ENCODE data around the gene MCTP1. TPM values are rescaled to one million over a fixed set of nuclear protein-coding genes. Genes with fewer than 3 reads are reported as not detected.
"Not testable (repeated sequence)": the region's sequence is repeated elsewhere in the genome, so short reads cannot be mapped to it uniquely, and the experiment has no call there.

Gene MCTP1
- total and polyA plus RNA-seq, 9 of the 15 experiments (the other 6 are each of a cell fraction or from before 2014, with no cell fraction given) = 0.04 to 0.93 (median 0.06) TPM; not detected in 4

DNA sequence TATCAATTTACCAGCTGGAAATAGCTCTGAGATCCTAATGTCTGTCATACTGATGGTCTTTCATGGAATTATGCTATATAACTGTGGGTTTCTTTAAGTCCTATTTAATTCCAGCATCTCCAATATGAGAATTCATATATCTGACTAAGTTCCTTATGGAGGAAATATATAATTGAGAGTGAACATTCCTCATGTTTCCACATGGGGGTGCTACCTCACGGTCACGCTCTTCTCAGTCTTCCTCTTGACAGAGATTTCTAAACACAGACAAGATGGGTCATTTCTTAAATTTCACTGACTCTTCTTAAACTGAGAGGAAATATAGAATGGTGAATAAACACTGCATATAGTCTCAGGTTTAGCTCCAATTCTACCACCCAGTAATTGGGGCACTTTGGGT, 454.4 kb downstream of the MCTP1 start (continued):
- TF ChIP-seq, protein P1, sequence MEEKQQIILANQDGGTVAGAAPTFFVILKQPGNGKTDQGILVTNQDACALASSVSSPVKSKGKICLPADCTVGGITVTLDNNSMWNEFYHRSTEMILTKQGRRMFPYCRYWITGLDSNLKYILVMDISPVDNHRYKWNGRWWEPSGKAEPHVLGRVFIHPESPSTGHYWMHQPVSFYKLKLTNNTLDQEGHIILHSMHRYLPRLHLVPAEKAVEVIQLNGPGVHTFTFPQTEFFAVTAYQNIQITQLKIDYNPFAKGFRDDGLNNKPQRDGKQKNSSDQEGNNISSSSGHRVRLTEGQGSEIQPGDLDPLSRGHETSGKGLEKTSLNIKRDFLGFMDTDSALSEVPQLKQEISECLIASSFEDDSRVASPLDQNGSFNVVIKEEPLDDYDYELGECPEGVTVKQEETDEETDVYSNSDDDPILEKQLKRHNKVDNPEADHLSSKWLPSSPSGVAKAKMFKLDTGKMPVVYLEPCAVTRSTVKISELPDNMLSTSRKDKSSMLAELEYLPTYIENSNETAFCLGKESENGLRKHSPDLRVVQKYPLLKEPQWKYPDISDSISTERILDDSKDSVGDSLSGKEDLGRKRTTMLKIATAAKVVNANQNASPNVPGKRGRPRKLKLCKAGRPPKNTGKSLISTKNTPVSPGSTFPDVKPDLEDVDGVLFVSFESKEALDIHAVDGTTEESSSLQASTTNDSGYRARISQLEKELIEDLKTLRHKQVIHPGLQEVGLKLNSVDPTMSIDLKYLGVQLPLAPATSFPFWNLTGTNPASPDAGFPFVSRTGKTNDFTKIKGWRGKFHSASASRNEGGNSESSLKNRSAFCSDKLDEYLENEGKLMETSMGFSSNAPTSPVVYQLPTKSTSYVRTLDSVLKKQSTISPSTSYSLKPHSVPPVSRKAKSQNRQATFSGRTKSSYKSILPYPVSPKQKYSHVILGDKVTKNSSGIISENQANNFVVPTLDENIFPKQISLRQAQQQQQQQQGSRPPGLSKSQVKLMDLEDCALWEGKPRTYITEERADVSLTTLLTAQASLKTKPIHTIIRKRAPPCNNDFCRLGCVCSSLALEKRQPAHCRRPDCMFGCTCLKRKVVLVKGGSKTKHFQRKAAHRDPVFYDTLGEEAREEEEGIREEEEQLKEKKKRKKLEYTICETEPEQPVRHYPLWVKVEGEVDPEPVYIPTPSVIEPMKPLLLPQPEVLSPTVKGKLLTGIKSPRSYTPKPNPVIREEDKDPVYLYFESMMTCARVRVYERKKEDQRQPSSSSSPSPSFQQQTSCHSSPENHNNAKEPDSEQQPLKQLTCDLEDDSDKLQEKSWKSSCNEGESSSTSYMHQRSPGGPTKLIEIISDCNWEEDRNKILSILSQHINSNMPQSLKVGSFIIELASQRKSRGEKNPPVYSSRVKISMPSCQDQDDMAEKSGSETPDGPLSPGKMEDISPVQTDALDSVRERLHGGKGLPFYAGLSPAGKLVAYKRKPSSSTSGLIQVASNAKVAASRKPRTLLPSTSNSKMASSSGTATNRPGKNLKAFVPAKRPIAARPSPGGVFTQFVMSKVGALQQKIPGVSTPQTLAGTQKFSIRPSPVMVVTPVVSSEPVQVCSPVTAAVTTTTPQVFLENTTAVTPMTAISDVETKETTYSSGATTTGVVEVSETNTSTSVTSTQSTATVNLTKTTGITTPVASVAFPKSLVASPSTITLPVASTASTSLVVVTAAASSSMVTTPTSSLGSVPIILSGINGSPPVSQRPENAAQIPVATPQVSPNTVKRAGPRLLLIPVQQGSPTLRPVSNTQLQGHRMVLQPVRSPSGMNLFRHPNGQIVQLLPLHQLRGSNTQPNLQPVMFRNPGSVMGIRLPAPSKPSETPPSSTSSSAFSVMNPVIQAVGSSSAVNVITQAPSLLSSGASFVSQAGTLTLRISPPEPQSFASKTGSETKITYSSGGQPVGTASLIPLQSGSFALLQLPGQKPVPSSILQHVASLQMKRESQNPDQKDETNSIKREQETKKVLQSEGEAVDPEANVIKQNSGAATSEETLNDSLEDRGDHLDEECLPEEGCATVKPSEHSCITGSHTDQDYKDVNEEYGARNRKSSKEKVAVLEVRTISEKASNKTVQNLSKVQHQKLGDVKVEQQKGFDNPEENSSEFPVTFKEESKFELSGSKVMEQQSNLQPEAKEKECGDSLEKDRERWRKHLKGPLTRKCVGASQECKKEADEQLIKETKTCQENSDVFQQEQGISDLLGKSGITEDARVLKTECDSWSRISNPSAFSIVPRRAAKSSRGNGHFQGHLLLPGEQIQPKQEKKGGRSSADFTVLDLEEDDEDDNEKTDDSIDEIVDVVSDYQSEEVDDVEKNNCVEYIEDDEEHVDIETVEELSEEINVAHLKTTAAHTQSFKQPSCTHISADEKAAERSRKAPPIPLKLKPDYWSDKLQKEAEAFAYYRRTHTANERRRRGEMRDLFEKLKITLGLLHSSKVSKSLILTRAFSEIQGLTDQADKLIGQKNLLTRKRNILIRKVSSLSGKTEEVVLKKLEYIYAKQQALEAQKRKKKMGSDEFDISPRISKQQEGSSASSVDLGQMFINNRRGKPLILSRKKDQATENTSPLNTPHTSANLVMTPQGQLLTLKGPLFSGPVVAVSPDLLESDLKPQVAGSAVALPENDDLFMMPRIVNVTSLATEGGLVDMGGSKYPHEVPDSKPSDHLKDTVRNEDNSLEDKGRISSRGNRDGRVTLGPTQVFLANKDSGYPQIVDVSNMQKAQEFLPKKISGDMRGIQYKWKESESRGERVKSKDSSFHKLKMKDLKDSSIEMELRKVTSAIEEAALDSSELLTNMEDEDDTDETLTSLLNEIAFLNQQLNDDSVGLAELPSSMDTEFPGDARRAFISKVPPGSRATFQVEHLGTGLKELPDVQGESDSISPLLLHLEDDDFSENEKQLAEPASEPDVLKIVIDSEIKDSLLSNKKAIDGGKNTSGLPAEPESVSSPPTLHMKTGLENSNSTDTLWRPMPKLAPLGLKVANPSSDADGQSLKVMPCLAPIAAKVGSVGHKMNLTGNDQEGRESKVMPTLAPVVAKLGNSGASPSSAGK (IDR thresholded peaks at IDR 0.05) = no peak

- H3K4me1 ChIP-seq (replicated peaks in 1 of 2; ENCODE audit: control insufficient read depth in 2 of 2, insufficient read depth in 2 of 2, low read length in 2 of 2); H3K27me3 ChIP-seq (ENCODE audit: control insufficient read depth in 2 of 2, insufficient read depth in 2 of 2, low read length in 2 of 2); intact Hi-C loops (cut with micrococcal nuclease); H3K9me1 ChIP-seq (ENCODE audit: control insufficient read depth, insufficient read depth, low read length); H4K20me1 ChIP-seq (replicated peaks; ENCODE audit: control insufficient read depth, insufficient read depth, low read length); H3K36me3 ChIP-seq (ENCODE audit: control insufficient read depth, insufficient read depth, low read length); H3K79me2 ChIP-seq (ENCODE audit: control insufficient read depth, insufficient read depth, low read length); POLR2A ChIA-PET; H3K4me2 ChIP-seq (ENCODE audit: insufficient read depth, low read length); H3K9me3 ChIP-seq (replicated peaks; ENCODE audit: control insufficient read depth, insufficient read depth, low read depth, low read length); BruUV-seq (replicated peaks); DNase-seq (ENCODE audit: extremely low read depth in 1 of 4, low spot score in 3 of 4); H3K4me3 ChIP-seq; ATAC-seq; H2AFZ ChIP-seq (ENCODE audit: low read depth, low read length); FAIRE-seq; H3K9ac ChIP-seq (ENCODE audit: insufficient read depth in 1 of 2, low read depth in 2 of 2, low read length in 2 of 2); CTCF ChIA-PET (ENCODE audit: low intra/inter-chr PET ratio); H3K27ac ChIP-seq (ENCODE audit: extremely low read depth, low read depth, low read length); in situ Hi-C loops (cut with MboI): not testable (repeated sequence)
- 2% methylated on average over 4 of the region's 5 CpGs for WGBS (ENCODE audit: insufficient coverage, low coverage, missing lambda C conversion rate)
These were observed 456.7 kb downstream of the MCTP1 start for GRCh38 chr5:94828222-94828621.
